Anterior cingulate cortex (tissue), 58 donors: ENCODE data around the gene RSPRY1.
A peak's percentile ranks its signal among the peaks of the same experiment; 100 is the strongest.

Experiments
- DNase-seq, 58 donors: peaks; one replicate each; lab custom pipeline; 2025; lab: John Stamatoyannopoulos, UW

Gene RSPRY1

GRCh38 chr16:57209780-57210179, 23.7 kb downstream of the RSPRY1 start:
- DNase-seq = no peak

- DNase-seq = no peak
Observed at GRCh38 chr16:57213462-57213861, 27.3 kb downstream of the RSPRY1 start.

- DNase-seq = no peak
Observed at GRCh38 chr16:57216968-57217367, 30.8 kb downstream of the RSPRY1 start.

- DNase-seq = no peak
Observed at GRCh38 chr16:57223057-57223456, 36.9 kb downstream of the RSPRY1 start.

GRCh38 chr16:57224651-57225335, 38.7 kb downstream of the RSPRY1 start:
- DNase-seq = no peak

- DNase-seq = no peak
Observed at GRCh38 chr16:57225978-57226377, 39.8 kb downstream of the RSPRY1 start.

- no peak for DNase-seq
Observed at GRCh38 chr16:57226701-57227621, 40.8 kb downstream of the RSPRY1 start.

GRCh38 chr16:57229079-57229478, 43.0 kb downstream of the RSPRY1 start:
- DNase-seq = no peak

- DNase-seq = no peak
Observed at GRCh38 chr16:57231821-57232350, 45.8 kb downstream of the RSPRY1 start.

- DNase-seq = no peak
Observed at GRCh38 chr16:57233944-57234706, 48.0 kb downstream of the RSPRY1 start.

- DNase-seq = no peak
Observed at GRCh38 chr16:57234707-57235092, 48.6 kb downstream of the RSPRY1 start.

GRCh38 chr16:57235128-57236021, 49.2 kb downstream of the RSPRY1 start:
- DNase-seq = no peak

- no peak for DNase-seq
Observed at GRCh38 chr16:57236022-57236350, 49.9 kb downstream of the RSPRY1 start.

- no peak for DNase-seq
Observed at GRCh38 chr16:57238682-57239081, 52.6 kb downstream of the RSPRY1 start.

- DNase-seq = no peak
Observed at GRCh38 chr16:57239107-57239506, 53.0 kb downstream of the RSPRY1 start.

- no peak for DNase-seq
Observed at GRCh38 chr16:57240851-57241250, 54.7 kb downstream of the RSPRY1 start.

GRCh38 chr16:57242650-57243049, 56.5 kb downstream of the RSPRY1 start:
- no peak for DNase-seq

- no peak for DNase-seq
Observed at GRCh38 chr16:57244463-57244766, 58.3 kb downstream of the RSPRY1 start.

- peak; percentile 71 to 99 (median 97) for DNase-seq
Observed at GRCh38 chr16:57244767-57245471, 58.8 kb downstream of the RSPRY1 start, which contains the start of gene ARL2BP. TSS of gene ARL2BP (plus strand) at chr16:57245259. CDS start at chr16:57245368, 109 bp downstream.
